ENCODE data around the gene BIRC5.
"Not testable (repeated sequence)": the region's sequence is repeated elsewhere in the genome, so short reads cannot be mapped to it uniquely, and the experiment has no call there.

The BIRC5 gene

DNA sequence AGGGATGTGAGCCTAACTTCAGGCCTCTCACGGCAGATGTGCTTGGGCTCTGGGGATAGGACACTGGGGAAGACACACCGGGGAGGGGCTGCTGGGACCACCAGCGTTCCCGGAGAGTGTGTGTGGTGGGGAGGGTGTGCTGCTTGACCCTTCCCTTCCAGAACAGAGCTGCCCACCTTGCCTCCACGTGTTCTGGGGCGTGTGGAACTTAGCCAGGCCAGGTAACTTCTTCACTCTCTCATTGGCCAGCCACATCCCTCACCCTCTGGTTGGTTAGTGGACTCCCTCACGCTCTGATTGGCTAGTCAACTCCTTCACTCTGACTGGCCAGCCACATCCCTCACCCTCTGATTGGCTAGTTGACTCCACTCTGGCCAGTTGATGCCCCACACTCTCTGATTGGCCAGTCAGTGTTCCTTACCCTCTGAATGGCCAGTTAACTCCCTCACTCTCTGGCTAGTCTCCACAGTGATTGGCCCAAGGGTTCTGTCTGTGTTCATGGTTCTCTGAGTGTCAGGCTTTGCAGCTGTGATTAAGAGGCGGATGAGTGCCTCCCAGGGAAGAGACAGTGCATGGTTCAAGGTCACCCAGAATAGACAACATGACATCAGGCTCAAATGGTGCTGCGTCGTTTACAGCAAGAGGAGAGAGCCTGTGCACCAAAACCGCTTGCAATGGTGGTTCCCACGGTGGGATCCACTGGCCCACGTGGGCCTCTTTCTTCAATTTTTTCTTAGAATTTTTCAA lies 27.4 kb downstream of the BIRC5 start:
- no peak for FAIRE-seq

DNA sequence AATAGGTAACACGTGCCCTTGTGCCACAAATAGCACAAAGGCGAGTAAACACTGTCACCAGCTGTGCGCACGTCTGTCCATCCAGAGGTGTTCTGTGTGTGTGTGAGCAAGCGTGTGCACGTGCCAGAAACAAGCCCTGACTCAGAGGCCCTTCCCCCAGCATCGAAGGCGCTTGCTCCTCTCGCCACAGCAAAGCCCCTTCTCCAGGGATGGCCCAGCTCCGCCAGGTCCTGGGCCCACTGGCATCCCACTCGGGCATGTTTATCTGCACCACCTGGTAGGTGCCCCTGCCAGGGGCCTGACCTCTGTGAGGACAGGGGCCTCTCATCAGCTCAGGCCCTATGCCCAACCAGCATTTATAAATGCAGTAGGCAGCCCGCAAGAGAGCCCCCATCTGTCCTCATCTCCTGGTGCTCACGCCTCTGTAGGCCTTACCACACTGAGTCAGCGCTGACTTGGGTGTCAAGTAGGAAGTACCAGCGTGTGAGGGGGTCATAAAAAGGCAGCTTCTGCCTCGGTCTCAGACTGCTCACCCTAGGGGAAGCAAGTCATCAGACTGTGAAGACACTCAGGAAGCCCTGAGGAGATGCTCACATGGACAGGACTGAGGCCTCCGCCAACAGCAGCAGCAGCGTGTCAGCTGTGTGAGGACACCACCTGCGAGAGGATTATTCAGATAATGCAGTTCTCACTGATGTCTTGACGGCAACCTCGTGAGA lies 28.1 kb downstream of the BIRC5 start:
- no peak for FAIRE-seq

DNA sequence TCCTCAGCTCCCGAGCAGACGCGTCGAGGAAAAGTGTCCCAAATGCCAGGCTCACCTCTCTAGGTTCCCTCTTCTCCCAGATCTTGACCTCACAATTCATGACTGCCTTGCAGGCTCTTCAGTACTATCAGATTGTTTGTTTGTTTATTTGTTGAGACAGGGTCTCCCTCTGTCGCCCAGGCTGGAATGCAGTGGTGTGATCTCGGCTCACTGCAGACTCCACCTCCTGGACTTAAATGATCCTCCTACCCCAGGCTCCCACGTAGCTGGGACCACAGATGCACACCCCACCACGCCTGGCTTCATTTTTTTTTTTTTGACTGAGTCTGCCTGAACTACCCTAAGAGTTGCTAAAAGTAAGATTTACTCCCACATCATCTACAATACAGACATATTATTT lies 33.3 kb downstream of the BIRC5 start:
- no peak for FAIRE-seq

DNA sequence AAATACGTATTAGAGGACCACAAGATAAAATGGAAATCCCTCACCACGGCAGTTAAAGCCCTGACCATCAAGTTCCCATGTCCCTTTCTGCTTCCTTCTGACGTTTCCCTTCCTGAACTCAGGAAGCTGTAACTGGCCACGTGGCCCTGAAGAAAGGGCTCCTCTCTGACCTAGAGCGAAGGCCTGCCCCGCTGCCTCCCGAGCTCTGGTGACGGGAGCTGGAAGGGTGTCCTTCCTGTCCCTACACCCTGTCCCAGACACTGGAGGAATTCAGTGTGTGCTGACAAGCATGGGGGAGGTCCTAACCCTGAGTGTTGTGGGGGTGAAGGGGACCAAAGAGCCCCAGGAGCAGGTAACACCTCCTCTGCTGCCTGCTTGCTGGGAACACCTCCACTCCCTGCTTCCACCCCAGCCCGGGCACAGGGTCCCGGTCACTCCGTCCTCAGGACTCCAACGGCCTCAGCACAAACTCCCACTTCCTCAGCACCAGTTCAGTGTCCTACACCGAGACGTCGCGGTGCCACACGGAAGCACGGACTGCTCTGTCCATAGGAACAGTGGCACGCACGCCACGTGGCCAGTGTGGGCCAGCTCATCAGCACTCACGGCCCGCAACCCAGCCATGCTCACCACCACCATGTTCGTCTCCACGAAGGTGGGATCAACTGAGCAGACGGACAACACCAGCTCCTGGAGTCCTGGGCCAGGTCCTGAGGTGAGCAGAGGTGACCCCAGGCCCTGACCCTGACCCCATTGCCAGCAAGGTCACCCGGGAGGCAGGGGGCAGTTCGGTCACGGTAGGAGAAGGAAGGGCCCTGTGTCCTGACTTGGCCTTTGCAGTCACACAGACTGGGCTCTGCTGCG lies 34.2 kb downstream of the BIRC5 start:
- no peak for FAIRE-seq

DNA sequence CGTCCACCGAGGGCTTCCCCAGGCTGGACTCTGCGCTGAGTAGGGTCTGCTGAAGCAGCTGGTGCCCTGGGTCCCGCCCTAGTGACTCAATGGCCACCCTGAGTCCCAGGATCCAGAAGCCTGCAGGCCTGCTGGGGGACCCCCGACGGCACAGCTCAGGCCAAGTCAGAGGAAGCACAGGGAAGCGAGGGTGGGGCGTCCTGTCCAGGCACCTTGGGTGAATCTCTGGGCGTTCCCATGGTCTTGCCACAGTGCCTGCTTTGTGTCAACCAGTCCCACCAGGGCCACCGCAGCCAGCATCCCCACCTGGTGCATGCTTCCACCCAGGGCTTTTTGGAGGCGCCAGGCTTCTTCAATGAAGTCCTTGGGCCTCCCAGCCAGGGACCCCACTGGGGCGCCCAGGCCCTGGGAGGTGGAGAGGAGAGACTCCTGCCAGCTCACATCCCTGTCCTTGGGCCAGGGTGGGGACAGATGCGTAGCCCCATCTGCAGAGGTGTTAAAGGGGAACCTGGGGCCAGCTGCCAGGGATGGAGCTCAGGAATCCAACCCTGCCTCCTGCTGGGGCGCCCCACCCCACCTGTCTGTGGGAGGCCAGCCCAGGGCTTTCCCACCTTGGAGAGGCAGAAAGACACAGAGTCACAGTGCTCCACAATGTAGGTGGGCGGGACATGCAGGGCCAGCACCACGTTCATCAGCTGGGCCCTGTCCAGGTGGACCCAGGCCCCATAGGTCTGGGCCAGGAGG lies 35.2 kb downstream of the BIRC5 start:
- FAIRE-seq: no peak

DNA sequence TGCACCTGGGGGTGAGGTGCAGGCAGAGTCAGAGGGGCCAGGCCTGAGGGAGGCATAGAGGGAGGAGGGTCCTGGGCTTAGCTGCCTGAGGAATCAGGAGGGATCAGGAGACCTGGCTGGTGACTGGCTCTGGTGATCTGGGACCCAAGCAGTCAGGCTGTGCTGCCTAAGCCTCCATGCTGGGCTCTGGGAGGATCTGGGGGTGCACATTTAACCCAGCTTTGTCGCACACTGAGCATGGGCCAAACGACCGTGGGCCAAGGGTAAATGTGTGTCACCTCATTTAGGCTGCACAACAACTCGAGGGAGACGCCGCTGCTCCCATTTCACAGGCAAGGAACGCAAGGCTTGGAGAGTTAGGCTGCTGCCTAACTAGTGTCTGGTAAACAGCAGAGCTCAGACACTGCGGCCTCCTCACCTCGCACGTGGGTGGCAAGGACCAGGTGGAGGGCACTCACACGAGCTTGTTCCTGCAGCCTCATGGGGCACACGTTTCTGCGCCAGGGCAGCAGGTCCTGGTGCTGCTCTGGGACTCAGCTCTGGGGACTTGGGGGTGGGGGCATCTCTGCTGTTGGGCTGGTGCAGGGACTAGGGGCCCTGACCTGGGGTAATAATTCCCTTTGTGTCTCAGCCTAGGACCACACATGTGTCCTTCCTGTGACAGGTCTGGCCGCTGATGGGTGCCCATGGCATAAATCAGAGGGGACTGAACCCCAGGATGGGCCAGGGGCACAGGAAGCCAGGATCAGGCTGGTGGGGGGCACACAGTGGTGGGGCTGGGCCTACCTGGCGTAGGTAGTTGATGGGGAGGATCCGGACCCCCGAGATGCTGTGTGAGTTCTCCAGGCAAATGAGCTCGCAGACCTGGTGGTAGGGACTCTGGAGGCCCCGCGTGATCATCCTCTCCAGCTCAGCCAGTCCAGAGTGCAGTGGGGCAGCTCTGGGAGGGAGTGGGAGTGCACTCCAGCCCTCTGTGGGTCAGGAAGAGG lies 36.1 kb downstream of the BIRC5 start:
- no peak for FAIRE-seq

DNA sequence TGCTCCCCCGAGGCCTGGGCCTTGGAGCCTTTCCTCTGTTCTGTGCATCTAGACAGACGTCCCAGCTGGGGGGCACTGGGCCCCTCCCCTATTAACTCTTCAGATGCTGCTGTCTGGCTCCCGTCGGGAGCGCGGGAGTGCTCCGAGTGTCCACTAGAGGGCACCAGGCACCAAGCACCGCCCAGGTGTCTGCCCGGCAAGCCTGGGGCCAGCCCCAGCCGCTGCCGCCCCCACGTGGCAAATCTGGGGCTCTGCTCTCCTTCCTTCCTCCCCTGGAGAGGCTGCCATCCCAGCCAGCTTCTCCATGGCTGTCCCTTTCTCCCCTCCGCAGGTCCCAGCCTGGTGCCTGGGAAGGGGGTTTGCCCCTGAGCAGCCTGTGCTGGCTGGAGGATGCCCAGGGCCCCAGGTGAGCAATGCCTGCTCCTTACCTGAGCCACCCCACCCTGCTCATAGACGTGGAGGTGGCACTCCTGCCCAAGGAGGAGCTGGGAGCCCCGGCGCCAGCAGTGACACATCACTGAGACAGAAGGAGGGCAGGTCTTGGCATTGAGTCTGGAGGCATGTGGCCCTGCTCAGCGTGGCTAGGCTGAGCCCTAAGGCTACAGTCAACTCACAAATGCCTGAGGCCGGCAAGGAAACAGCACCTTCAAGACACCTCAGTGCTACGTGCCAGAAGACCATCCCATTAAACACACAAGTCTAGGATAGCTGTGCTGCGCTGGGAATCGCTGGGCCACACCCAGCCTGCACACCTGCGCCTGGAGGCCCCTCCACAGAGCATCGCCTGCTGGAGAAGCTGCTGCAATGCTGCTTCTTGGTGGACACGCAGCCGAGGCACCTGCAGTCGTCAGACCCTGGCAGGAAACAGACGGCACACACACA lies 37.1 kb downstream of the BIRC5 start:
- FAIRE-seq: no peak

DNA sequence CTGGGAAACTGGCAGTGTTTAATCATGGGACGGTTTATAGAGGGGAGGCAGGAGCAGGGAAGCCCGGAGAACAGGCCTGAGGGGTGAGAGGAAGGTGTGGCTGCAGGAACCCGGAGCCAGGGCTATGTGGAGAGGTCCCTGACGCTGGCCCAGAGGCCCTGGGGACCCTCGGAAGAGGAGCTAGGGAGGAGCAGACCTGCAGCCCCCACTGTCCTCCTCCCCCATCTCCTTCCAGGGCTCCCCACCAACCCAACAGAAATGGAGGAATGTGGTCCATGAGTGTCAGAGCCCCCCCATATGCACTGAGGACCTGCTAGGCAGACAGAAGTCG lies 37.7 kb downstream of the BIRC5 start:
- no peak for FAIRE-seq

DNA sequence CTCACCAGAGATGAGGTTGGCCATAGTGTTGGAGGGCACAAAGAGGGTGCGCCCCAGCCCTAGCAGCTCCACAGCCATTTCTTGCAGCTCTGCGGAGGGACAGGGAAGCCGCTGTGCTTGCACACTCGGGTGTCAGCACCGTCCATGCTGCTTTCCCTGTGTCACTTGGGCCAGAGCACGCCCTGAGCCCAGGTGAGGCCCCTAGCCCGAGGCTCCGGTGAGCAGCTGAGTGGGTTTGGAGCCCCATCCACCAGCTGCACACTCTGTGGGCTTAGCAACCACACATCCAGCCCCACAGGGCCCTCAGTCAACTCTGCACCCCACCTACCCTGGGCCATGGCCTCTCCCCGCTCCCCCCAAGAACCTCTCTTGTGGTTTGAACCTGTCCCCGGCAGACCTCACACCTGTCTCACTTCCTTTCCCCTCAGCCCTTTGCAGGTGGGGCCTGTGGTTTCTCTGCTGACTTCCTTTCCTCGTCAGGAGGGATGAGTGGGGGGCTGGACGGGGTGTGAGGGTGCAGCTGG lies 38.1 kb downstream of the BIRC5 start:
- FAIRE-seq: no peak

DNA sequence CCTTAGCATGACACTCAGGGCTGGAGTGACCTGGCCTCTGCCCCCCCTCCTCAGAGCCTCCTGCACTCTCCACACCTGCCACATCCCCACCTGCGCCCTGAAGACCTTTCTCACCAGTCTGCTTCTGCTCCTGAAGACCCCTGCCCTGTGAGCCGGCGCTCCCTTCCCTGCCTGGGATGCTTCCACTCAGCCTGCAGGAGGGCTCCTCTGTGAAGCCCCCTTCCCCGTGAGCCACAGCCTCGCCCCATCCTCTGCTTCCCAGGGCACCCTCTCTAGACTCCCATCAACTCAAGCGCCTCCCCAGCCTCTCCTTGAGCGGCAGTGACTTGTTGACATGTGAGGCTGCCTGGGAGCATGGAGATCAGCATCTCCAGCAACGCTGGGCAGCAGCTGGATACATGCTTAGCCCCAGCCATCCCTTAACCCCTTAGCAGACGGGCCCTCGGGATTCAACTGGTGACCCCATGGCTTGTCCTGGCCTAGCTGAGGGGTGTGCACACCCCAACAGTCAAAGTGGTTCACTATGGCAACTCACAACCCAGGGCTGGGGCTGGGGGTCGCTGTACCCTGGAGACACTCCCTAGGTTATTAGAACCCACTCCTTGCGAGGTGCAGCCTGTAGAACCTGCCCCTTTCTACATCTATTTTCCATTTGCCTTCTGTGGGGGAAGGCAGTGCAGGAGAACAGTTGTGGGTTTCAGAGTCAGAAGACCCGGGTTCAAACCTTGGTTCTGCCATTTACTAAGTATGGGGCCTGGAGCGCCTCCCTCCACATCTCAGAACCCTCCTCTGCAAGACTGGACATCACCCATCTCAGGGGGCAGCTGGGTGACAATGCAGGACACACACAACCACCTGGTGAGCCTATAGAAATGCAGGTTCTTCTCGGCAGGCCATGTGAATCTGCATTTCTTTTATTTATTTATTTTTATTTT lies 38.9 kb downstream of the BIRC5 start:
- no peak for FAIRE-seq

DNA sequence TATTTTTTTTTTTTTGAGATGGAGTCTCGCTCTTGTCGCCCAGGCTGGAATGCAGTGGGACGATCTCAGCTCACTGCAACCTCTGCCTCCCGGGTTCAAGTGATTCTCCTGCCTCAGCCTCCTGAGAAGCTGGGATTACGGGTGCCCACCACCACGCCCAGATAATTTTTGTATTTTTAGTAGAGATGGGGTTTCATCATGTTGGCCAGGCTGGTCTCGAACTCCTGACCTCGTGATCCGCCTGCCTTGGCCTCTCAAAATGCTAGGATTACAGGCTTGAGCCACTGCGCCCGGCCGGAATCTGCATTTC lies 39.5 kb downstream of the BIRC5 start:
- FAIRE-seq: not testable (repeated sequence)

DNA sequence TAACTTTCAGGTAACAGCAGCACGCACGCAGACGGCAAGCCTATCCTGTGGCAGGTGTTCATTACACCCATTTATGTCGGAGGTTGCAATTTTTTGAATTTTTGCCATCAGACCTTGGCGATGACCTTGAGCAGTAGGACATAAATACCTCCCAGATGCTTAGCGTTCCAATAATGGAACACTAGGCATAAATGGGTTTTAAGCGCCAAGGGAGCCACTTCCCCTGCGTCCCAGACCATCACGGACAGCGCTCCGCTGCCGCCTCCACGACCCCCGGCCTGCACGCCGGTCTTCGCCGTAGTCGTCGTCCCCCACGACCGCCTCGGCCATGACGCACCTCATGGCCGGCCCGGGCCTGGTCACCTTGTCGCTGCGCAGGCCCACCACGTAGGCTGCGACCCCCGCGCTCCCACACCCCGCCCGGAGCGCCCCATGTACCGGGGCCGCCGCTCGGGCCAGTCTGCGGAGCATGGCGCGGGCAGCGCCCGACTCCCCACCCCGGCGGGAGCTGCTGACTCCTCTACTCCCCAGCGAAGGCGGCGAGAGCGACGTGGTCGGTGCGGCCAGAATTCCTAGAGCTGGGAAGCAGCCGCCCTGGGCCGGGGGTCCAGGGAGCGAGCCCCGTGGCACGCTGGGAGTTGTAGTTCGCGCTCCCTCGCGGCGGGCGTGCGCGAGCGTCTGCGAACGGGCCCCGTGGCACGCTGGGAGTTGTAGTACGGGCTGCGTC lies 40.1 kb downstream of the BIRC5 start:
- FAIRE-seq: no peak

DNA sequence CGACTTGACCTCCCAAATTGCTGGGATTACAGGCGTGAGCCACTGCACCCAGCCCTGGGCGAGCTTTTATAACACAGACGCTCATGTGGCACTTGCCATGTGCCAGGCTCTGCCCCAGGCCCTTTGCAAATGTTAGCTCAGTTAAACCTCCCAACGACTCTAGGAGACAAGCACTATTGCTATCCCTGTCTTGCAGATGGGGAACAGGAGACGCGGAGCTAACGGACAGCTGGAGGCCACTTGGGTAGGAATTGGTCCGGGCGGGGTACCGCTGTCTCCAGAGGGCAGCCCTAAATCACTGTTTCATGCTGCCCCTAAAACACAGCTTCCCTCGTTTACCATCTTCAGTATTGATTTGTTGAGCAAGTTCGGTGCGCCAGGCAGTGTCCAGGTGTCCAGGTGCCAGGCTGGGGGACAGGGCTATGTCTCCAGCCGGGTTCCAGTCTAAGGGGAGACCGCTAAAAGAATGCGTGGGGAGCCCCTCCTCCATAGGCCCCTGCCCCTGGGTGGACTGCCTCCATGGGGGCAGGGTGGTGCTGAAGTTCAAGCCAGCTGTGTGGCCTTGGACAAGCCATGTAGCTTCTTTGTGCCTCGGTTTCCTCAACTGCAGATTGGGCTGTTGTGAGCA lies 41.1 kb downstream of the BIRC5 start:
- no peak for FAIRE-seq

DNA sequence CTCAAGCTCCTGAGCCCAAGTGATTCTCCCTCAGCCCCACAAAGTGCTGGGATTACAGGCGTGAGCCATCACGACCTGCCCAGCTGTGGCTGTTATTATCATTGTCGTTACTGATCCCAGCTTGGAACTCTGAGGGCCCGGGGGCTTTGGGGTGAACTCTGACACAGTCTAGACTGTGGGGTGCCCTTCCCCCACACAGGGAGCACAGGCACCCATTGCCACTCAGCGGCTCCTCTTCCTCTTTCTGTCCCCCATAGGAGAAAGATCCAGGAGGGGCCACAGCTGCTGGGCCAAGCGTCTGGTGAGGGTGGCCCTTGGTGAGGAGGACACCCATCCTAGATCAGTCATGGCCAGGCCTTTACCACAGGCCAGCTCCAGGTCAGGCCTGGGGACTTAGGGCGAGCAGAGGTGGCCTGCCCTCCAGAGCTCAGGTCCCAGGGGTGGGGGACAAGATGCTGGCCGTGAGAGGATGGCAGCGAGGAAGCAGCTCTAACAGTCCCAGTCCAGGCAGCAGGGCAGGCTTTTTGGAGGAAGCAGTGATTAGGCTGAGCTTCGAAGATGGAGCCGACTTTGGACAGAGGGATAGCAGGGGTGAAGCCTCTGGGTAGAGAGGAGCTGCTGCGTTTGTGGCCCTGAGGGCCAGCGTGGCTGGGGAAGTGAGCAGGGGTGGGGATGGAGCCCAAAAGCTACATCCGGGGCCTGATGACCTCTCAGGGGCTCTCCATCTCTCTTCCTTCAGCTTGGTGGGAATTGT lies 42.1 kb downstream of the BIRC5 start:
- FAIRE-seq: no peak

DNA sequence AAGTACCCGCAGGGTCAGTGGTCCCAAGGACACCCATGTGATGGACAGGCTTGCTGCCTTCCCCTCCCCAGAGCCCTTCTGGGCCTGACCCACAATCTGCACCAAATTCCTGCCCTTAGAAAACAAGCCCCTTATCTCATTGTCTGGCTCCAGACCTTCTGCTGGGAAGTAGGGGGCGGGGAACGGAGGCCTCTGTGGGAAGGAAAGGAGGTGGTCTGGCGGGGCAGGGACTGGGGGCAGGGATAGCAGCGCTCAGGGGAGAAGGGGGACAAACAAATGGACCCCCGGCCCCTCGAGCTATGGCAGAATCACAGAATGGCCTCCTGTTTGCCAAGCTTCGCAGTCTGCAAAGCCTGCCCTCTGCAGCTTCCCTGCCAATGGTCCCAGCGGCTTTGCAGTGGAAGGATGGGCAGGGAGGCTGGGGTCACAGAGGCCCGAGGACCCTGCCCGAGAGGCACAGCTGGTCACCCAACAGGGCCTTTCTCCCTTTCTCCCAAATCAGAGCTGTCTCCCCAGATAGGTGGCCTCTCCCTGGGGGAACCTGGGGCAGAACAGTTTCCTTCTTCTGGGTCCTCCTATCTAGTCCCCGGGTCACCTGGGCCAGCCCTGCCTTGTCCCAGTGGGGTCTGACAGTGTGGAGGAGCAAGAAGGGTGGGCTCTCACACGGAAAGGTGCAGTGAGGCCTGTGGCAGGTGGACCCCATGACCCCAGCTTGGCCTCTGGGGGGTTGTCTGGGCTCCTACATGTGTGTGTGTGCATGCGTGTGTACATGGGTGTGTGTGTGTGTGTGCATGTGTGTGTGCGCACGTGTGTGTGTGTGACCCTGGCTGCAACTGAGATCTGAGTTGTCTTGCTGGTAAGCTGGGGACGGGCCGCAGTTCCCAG lies 42.9 kb downstream of the BIRC5 start:
- no peak for FAIRE-seq

DNA sequence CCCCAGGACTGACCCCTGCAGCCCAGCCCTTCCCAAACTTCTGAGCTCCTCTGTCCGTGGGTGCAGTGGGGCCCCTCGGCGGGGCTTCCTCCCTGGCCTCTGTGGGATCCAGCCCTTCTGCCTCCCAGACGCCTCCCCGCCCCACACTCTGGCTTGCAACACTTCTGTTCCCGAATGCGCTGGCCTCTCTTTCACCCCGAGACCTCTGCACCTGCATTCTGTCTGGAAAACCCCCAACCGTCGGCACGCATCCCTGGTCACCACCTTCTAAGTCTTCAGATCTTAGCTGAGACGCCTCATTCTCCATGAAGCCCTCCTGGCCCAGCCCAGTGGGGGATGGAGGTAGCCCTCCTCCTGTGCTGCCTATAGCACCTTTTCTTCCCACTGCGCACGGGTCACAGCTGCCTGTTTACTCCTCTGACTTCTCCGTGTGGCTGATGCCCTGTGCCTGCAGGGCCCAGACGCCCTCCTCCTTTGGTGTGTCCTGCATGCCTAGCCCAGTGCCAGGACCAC lies 43.8 kb downstream of the BIRC5 start:
- FAIRE-seq: no peak
